ENCODE measurements around the gene PRDM16. TPM values are rescaled to one million over a fixed set of nuclear protein-coding genes. Genes with fewer than 3 reads are reported as not detected.

The PRDM16 gene
- total RNA-seq, 1 donor from 2014 or later, result 84.2 TPM

DNA sequence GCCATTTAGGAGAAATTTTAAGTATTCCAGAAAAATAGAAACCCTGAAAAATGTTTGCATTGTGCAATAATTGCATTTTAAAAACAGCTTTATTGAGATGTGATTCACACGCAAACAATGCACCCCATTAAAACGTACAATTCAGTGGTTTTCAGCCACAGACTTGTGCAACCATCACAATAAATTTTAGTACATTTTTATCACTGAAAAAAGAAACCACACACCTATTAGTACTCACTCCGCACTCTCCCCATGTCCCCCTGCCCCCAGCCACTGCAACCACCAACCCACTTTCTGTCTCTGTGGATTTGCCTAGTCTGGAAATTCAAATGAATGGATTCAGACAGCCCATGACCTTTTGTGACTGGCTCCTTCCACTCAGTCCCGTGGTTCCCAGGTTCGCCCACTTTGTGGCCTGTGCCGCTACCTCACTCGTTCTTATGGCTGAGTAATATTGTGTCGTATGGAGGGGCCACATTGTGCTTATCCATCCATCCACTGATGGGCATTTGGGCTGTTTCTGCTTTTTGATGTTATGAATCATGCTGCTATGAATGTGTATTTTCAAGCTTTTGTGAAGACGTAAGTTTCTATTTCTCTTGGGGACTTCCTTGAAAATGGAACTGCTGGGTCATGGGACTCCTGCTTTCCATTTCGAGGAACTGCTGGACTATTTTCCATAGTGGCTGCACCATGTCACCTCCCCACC lies 237.7 kb downstream of the PRDM16 start:
- DNase-seq (ENCODE audit: low spot score in 2 of 2), result peak; percentile 30 to 80
- H3K27me3 ChIP-seq, result no peaks in the 10 kb centered on the region
- intact Hi-C loops (cut with DNase I), result no loop called here
- H3K36me3 ChIP-seq, result no peaks in the 10 kb centered on the region
- no peaks in the 10 kb centered on the region for H3K9me3 ChIP-seq
- TF ChIP-seq, protein P1, sequence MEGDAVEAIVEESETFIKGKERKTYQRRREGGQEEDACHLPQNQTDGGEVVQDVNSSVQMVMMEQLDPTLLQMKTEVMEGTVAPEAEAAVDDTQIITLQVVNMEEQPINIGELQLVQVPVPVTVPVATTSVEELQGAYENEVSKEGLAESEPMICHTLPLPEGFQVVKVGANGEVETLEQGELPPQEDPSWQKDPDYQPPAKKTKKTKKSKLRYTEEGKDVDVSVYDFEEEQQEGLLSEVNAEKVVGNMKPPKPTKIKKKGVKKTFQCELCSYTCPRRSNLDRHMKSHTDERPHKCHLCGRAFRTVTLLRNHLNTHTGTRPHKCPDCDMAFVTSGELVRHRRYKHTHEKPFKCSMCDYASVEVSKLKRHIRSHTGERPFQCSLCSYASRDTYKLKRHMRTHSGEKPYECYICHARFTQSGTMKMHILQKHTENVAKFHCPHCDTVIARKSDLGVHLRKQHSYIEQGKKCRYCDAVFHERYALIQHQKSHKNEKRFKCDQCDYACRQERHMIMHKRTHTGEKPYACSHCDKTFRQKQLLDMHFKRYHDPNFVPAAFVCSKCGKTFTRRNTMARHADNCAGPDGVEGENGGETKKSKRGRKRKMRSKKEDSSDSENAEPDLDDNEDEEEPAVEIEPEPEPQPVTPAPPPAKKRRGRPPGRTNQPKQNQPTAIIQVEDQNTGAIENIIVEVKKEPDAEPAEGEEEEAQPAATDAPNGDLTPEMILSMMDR (IDR thresholded peaks at IDR 0.05), result no peak
- no peak overlapping the region for H3K4me3 ChIP-seq
- peaks cover 9 to 47% of the 10 kb centered on the region in 2 donors for H3K4me1 ChIP-seq
- peak overlapping the region; percentile 50 to 70 for H3K27ac ChIP-seq

DNA sequence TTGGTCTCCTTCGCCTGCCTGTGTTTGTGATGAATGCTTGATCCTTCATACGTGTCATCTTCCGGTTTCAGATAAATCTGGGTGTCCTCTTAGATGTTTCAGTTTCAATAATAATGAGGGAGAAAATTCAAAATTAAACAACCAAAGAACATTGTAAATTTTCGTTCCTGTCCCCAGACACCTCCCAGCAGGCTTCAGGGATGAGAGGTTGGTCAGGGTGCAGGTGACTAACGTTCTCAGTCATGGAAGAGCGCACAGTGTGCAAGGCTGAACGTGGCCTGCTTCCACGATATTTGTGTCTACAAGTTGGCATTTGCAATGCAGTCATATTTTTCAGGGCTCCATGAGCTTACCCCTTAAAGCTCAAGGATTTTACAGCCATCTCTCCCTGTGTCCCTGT lies 238.4 kb downstream of the PRDM16 start:
- intact Hi-C loops (cut with DNase I), result no loop called here
- H3K9me3 ChIP-seq, result no peaks in the 10 kb centered on the region

DNA sequence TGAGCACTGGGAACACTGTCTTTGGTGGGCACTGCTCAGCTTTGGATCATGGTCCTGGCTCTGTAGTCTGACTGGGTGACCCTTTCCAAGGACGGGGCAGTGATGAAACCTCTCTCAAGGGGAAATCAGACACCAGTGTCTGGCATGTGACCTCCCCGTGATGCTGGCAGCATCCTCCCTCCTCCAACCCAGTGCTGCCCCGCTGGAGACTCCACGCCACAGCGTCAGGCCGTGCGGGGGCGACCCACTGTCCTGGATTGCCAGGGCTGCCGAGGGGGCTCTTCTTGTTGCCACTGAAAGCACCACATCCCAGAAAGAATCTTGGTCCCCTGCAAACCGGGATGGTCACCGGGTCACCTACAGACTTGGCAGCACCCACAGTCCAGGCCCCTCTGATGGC lies 239.1 kb downstream of the PRDM16 start:
- TF ChIP-seq, protein P1 (IDR thresholded peaks at IDR 0.05), result no peak
- peak overlapping the region; percentile 50 to 59 for H3K27ac ChIP-seq
- intact Hi-C loops (cut with DNase I), result no loop called here
- no peak overlapping the region for H3K4me3 ChIP-seq
- no peaks in the 10 kb centered on the region for H3K9me3 ChIP-seq
- H3K36me3 ChIP-seq, result no peaks in the 10 kb centered on the region
- DNase-seq (ENCODE audit: low spot score in 2 of 2), result no peak
- no peaks in the 10 kb centered on the region for H3K27me3 ChIP-seq
- peaks cover 14 to 58% of the 10 kb centered on the region in 2 donors for H3K4me1 ChIP-seq

More for the DNA sequence above, 238.4 kb downstream of the PRDM16 start:
- Histone ChIP-seq H3K27ac (peak overlapping the region; percentile 50 to 59), H3K4me1 (peaks cover 14 to 54% of the 10 kb centered on the region in 2 donors), H3K27me3 (no peaks in the 10 kb centered on the region), H3K4me3 (no peak overlapping the region), H3K36me3 (no peaks in the 10 kb centered on the region)
- TF ChIP-seq, protein P1 (IDR thresholded peaks at IDR 0.05), result no peak
- no peak for DNase-seq (ENCODE audit: low spot score in 2 of 2)

DNA sequence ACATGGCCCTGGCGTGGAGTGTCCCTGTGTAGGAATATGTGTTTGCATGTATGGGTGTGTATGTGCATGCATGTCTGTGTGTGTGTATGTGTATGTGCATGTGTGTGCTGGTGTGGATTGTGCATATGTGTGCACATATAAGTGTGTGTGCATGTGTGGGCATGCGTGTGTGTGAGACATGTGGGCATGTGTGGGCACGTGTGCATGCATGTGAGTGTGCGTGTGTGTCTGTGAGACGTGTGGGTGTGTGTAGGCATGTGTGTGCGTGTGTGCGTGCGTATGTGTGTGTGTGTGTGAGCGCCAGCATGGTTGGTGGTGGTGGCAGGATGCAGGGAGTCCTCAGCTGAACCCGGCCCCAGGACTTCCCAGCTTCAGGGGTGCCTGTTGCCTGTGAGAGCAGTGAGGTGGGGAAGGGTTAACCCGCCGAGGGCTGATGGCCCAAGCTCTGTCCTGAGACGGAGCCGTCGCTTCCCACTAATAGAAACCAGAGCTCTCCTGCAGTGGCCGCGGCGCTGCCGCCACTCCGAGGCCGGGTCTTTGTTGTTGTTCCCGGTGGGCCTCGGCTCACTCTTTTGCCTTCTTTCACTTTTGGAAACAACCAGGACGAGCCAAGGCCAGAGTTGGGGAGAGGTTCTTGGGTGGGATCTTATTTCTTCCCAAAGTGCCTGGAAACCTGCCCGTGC lies 241.9 kb downstream of the PRDM16 start:
- Histone ChIP-seq H3K27me3 (no peaks in the 10 kb centered on the region), H3K9me3 (no peaks in the 10 kb centered on the region), H3K4me1 (peaks cover 27 to 76% of the 10 kb centered on the region in 2 donors), H3K27ac (peak overlapping the region; percentile 98 to 99), H3K4me3 (no peak overlapping the region), H3K36me3 (no peaks in the 10 kb centered on the region)
- no peak for DNase-seq (ENCODE audit: low spot score in 2 of 2)
- TF ChIP-seq, protein P1 (IDR thresholded peaks at IDR 0.05), result no peak
- intact Hi-C loops (cut with DNase I), result loop anchor here (5.0 to 10.0 kb wide), 2 partner anchors 86 to 234 kb away; no protein-coding TSS in a partner anchor

DNA sequence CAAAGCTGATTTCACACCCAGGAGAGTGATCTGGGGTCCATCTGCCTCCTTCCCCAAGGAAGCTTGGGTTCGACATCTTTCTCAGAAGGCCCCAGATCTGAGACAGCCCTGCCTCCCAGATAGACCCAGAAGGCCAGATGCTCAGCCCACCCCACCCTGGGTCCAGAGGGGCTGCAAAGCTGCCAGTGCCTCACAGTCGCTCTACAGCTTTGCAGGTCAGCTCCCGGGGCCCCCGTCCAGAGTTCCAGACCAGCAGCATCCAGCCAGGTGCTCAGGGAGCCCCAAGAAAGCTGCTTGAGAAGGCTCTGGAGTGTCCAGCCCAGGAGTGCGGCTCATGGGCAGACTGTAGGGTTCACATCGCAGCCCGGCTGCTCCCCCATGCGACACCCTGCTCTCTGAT lies 242.7 kb downstream of the PRDM16 start:
- Histone ChIP-seq H3K27me3 (no peaks in the 10 kb centered on the region), H3K9me3 (no peaks in the 10 kb centered on the region), H3K36me3 (no peaks in the 10 kb centered on the region), H3K4me1 (peaks cover 27 to 71% of the 10 kb centered on the region in 2 donors), H3K27ac (peak overlapping the region; percentile 98 to 99), H3K4me3 (peak overlapping the region; percentile 22 to 57)
- TF ChIP-seq, protein P1 (IDR thresholded peaks at IDR 0.05), result no peak
- intact Hi-C loops (cut with DNase I), result loop anchor here (2.0 to 10.0 kb wide), 6 partner anchors 35 to 245 kb away; no protein-coding TSS in a partner anchor
- DNase-seq (ENCODE audit: low spot score in 2 of 2), result no peak

Data from ascending aorta (tissue), 2 donors.